SHP77 (cell line): Measurements from ENCODE around the gene TSSC4.

Experiments
- DNase-seq, 2 experiments: peaks; one replicate each; lab custom pipeline; 2025; lab: John Stamatoyannopoulos, UW

TSSC4 gene

DNA sequence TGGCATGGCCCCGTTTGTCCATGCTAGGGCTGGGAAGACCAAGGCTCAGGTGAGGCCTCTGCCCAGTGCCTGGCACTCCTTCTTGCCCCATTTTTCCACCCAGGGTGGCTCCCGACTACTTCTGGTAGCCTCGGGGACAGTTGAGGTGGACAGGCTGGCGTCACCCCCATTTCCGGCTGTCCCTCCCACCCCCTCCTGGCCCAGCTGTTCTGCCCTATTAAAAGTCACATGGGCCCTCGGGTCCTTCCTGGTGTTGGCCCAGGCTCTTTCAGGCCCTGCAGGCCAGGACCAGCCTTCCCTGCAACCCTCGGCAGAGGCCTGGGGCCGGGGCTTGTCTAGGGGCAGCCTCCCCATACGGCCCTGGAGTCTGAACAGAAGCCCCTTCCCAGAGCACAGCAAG lies 14.0 kb upstream of the TSSC4 start:
- DNase-seq = no peak

DNA sequence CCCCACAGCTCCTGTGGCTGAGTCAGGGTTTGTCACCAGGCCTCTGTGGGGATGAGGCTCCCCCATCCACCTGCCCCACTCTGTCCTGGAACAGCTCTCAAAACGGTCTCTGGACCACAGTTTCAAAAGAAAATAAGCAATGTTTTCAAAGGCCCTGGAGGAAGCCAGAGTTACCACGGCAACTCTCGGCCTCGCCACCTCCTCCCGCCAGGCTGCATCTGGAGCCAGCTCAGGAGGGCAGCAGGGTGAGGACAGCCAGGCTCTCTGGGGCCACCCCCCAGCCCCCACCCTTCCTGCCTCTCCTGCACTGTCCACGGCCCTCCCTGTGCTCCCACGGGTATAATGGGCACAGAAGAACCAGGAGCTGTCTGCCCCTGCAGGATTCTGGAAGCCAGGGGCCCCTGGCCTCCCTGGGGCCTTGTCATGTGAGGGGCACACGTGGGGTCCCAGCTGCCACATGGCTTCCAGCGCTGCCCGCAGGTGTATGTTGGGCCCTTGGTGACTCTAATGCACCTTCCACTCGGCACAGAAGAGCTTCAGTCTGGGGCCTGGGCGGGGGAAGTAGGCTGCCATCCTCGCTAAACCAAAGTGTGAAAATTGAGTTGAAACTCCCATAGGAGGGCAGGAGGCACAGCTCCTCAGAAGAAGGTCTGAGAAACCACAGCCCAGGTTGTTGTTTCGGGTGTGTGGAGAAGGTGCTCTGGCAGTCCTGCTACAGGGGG lies 13.1 kb upstream of the TSSC4 start:
- DNase-seq = no peak

DNA sequence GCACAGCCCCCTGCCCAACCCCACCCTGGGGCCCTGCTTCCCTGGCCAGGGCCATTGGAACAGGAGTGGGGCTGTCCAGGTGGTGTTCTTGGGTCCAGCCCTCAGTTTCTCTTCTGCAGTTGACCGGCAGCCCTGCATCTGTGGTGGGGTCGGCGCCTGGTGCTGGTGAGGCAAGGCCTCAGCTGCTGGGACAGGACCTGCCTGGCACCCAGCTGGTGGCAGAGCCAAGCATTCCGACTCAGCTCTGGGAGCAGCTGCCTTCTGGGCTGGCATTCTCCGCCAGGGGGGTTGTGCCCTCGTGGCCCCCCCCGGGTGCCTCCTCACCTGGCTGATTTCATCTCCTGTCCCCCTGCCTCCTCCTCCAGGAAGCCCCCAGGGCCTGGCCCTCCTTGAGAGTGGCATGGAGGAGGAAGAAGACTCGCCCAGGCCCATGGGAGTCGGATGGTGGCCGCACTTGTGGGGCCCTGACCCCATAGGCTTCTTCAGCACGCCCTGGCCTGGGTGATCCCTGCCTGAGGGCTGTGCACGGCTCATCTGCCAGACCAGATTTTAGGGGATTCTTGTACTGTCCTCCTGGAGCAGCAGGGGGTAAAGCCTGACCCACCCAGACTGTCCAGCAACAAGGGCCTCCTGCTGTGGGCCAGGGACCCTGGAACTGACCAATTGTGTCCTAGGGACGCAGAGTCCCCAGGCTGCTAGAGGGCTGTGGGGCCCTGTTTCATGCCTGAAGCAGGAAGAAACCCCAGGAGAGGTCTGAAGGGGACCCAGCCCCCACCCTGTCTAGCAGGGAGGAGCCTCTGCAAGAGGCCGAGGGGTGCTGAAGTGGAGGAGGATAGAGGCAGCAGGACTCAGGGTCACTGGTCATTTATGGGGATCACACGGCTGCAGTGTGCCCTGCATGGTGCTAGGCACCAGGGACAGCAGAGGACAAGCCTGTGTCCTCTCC lies 11.8 kb upstream of the TSSC4 start:
- no peak for DNase-seq

DNA sequence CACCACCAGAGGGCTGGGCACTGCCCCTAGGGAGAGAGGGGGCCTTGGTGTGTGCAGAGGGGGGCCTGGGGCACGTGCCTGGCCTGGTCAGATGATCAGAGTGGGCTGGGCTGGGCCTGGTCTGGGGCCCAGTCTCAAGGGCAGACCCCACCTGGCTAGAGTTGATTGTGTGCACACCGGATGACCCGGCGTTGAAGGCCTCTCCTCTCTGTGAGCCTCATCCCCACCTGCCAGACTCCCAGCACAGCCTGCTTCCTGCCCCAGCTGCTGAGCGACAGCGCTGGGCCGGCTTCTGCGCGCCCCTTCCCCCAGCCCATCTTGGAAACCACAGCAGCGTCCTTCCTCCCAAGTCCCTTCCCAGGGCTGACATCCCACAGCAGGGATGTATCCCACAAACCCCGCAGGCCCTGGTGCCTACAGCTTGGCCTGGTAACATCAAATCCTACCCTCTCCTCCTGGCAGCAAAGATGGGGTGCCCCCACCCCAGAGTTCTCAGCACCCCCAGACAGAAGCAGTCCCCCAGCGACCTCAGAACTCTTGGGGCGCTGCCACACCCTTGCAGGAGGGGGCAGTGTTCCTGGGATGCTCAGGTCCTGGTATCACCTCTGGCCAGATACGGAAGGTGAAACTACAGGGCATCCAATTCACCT lies 11.0 kb upstream of the TSSC4 start:
- DNase-seq = peak in 1 of 2 experiments; percentile 36

DNA sequence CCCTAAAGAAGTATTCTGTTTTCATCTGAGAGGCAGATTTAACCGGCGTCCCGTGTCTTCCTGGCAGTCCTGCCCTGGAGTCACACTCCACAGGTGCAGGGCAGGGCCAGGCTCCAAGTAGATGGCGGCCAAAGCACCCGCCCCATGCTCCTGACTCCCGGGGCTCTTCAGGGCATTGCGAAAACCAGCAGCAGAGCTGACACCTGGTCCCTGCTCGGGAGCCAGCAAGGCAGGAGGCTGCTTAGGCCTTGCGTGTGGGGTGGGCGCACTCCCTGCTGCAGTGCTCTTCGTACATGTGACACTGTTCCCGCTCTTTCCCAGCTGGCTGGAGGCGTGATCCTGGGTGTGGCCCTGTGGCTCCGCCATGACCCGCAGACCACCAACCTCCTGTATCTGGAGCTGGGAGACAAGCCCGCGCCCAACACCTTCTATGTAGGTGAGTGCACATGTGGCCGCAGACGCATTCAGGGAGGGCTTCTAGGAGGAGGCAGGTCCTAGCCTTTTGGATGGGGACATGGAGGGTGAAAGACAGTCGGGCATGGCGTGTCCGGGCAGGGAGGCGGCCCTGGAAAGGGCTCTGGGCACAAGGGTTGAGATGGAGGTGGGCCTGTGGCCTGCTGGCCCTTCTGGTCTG lies 10.3 kb upstream of the TSSC4 start:
- DNase-seq = peak in 1 of 2 experiments; percentile 42

DNA sequence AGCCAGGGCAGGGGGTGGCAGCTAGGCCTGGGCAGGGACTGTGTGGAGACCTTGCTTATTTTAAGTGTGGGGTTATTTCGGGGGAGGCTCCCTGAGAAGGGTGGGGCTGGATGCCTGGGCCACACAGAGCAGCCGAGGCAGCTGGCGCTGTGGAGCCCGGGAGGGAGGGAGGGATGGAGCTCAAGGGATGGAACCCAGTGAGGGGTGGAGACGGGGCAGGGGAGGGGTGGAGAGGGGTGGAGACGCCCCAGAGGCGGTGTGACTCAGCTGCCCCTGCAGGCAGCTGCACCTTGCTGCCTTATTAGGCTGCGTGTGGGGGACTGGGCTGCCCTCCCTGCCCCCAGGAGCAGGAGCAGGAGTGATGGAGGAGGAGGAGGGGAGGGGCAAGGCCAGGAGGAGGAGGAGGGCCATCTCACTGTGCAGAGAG lies 9.8 kb upstream of the TSSC4 start:
- peak; percentile 42 to 65 for DNase-seq

DNA sequence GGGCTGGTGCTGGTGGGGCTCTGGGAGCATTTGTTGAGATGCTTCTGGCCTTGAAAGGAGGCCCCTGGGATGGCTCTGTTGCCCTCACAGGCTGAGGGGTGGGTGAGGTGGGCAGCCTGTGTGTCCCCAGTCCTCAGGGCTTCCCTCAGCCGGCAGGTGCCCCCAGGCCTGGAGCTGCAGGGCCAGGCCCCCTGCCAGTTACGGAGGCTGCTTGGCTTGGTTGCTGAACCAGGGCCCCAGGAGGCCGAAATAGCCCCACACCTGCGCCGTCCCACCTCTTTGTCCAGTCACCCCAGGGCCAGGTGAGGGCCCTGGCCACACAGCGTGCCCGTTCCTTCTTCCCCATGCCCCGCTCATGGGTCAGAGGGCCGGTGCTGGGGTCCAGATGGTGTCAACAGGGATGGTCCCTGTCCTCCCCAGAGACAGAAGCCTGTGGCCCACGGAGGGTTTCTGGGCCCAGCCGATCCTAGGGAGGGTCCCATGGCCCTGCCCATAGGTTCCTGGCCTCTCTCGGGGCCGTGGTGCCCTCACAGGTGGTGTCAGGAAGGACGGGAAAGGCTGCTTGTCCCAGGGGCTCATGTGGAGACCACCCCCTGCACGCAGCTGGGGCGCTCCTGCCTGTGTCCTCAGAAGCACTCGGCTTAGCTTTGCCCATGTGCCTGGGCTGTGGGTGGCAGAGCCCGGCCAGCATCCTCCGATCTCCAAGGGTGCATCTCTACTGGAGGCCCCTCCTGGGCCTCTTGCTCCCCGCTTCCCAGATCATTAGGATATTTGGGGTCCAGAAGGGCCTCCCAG lies 9.2 kb upstream of the TSSC4 start:
- no peak for DNase-seq

DNA sequence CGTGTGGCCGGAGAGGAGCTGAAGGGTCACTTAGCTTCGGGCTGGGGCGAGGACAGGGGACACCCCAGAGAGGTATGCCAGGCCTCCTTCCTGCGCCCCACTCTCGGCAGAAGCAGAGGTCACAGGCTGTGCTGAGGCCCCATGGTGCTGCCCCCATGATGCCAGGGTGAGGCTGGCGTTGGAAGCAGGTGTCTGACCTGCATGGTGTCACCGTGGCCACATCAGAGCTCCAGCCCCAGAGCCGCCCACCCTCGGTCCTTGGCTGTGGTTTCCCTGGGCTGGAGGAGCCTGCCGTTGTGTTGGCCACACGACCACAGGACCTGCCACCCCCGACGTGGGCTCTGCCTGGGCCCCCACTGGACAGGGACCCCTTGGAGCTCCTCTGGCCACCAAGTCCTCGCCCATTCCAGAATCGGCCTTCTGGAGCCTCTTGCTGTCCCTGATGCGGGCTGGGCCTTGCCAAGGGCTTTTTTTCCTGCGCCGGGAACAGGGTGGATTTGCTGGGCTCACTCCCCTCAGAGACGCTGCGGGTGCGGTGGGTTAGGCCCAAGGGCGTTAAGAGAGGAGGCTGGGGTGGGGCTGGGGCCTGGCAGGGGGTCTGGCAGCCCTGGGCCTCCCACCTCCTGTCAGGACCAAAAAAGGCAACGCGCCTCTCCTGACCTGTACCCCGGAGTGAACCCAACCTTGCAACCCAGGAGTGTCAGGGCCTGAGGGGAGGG lies 8.2 kb upstream of the TSSC4 start:
- no peak for DNase-seq

DNA sequence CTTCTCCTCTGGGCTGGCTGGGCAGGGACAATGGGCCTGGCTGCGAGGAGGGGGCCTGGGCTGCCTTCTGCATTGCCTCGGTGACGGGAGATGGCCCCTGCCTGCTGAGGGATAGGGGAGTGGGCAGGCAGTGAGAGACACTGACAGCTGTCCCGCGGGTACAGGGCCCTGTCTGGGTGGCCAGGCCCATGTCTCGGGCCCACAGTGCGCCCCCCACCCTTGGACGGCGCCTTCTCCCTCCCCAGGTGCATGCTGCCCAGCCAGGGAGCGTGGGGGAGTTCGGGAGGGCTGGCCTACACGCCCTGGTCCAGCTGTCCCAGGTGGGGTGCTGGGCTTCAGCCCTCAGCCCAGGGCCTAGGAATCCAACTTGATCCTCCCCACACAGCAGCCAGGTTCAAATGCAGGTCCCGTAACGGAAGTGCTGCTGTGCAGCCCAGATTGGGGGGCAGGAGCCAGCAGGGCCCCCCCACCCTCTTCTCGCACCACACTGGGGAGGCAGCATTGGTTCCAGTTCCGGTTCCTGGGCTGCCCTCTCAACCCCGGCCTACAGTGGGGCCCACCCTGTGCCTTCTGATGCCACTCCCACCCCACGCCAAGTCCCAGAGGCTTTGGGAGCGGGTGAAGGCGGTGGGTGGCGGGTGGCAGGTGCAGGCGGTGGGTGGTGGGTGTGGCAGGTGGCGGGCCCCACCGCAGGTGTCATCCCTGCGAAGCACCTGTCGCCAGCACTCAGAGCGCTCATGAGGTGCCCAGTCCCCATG lies 7.3 kb upstream of the TSSC4 start:
- DNase-seq = no peak

DNA sequence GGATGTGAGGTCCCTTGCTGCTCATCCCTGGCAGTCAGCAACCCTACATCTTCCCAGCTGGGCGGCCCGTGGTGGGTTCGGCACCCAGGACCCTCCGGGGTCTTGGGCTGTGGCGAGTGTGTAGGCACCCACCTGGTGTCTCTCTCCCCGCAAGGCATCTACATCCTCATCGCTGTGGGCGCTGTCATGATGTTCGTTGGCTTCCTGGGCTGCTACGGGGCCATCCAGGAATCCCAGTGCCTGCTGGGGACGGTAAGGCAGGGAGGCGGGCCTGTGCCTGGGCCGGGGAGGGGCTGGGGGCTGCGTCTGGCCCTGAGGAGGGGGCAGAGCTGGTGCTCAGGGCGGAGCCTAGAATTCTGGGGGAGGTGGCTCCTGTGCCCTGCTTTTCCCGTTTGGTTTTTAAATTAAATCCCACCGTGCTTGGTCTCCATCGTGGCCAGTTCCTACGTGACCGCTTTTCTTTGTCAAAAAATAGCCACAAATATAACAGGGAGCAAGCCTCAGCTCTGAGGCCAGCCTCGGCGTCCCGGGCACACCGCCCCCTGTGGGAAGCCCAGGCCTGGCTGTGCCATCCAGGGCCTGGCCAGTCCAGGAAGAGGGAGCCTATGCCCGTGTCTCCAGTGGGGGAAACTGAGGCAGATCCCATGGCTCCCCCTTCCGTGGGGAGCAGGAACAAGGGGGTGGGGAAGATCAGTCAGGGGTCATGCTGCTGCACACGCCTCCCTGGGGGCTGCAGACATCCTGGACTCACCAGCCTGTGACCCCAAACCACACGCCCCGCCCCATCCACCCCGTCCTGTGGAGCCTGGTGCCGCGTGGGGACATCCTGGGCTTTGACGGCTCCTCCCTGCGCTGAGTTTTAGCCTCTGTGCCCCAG lies 6.4 kb upstream of the TSSC4 start:
- DNase-seq = no peak

DNA sequence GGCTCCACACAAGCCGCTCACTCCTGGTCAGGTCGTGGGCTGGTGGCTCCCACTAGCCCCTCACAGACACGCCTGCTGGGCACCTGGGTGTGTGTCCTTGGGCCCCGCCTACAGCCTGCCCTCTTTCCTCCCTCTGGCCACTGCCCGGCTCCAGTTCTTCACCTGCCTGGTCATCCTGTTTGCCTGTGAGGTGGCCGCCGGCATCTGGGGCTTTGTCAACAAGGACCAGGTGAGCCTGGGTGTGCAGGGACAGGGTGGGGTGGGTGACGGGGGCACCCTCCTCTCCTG lies 5.8 kb upstream of the TSSC4 start:
- DNase-seq = no peak

DNA sequence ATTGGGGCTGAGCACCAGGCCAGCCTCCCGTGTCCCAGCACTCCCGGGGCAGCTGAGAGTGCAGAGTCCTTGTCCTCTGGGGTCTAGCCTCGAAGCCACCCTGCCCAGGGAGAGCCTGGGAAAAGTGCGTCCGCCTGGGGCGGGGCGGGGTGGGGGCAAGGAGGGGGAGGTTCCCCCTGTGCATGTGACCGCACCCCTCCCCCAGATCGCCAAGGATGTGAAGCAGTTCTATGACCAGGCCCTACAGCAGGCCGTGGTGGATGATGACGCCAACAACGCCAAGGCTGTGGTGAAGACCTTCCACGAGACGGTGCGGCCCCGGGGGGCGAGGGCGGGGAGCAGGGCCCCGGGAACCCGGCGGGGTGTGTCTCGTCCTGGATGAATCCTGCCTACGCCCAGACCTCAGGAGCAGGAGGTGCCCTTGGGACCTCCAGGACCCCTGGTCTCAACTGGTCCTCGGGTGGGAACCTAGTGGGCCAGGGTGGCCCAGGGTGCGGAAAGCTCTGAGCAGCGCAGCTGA lies 5.3 kb upstream of the TSSC4 start:
- DNase-seq = no peak

DNA sequence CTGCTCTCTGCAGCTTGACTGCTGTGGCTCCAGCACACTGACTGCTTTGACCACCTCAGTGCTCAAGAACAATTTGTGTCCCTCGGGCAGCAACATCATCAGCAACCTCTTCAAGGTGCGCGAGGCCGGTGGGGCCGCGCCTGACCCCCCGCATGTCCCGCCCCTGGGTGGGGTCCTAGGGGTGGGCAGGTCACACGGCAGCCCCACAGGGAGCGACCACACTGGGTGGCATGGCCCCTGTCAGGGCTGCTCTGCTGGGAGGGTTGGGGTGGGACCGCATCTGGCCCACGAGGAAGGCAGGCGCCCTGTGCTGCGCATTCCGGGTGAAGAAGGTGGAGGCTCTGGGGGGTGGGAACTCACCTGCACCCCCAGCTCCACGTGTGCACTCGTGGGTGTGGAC lies 4.7 kb upstream of the TSSC4 start:
- DNase-seq = no peak

DNA sequence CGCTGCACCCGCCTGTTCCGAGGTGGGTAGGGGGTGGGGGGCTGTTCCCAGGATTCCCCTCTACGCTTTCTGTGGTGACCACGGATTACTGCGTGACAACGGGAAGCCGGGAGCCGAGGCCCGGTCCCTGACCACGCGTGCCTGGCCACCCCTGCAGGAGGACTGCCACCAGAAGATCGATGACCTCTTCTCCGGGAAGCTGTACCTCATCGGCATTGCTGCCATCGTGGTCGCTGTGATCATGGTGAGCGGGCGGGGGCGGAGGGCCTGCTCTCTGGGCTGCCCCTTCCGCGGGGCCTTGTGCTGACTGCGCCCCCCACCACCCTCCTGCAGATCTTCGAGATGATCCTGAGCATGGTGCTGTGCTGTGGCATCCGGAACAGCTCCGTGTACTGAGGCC lies 4.1 kb upstream of the TSSC4 start:
- no peak for DNase-seq

DNA sequence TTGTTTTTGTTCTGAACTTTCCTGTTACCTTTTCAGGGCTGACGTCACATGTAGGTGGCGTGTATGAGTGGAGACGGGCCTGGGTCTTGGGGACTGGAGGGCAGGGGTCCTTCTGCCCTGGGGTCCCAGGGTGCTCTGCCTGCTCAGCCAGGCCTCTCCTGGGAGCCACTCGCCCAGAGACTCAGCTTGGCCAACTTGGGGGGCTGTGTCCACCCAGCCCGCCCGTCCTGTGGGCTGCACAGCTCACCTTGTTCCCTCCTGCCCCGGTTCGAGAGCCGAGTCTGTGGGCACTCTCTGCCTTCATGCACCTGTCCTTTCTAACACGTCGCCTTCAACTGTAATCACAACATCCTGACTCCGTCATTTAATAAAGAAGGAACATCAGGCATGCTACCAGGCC lies 3.5 kb upstream of the TSSC4 start:
- DNase-seq = no peak

DNA sequence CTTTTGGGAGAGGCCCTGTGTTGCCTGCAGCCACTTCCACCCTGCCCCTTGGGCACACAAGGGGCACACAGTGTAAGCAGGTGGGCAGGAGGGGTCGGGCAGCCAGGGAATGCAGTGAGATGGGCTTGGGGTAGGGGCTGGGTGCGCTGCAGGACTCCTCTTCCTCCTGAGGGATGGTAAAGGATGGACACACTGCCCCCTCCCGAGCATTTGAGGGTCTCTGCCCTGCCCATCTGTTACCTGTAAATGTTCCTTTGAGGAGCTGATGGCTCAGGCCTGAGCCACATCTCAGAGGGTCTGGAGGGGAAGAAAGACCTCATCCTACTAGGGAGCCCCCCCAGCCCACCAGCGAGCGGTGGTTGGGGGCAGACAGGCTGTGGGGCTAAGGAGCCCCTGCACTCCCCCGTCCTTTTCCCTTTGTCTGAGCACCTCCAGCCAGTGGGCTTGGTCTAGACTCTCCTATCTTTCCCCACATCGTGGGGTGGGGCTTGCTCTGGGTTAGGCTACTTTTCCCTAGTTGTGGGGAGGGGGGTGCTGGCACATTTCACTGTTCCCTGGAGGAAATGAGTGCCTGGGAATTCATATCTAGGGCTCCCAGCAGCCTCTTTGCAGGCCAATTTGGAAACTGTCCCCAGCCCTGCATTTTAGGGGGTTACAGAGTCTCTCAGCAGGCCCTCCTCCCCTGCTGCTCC lies 1.7 kb upstream of the TSSC4 start:
- no peak for DNase-seq

DNA sequence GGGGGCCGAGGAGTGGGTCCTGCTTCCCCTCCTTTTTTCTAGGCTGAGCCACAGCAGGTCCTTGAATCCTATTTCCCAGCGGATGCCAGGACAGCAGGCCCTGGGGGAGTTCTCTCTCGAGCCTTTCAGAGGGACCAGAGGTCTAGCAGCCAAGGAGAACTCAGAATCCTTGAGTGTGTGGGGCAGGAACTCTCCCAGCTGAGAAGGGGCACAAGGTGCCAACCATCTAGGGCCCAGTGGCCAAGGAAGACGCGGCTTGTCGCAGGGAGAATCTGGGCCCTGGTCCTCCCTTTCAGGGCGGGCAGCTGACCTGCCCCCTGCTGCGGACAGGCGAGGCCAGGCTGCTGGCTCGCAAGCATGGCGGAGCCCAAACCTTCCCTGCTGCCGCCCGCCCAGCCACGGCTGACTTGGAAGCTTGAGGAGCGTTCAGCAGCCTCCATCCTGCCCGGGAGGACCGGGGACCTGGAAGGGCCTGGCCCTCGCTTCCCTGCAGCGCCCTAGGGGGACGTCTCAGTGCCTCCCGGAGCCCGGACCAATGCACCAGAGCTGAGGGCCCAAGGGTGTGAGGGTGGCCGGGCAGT lies 972 bp upstream of the TSSC4 start:
- no peak for DNase-seq
